ENCODE data around the gene RINL. TPM values are rescaled to one million over a fixed set of nuclear protein-coding genes. Genes with fewer than 3 reads are reported as not detected.
A peak's percentile ranks its signal among the peaks of the same experiment; 100 is the strongest.

The RINL gene
- total RNA-seq, 1 experiment from 2014 or later, result 1.3 TPM

GRCh38 chr19:38862321-38863059 lies 15.6 kb downstream of the RINL start:
- DNase-seq (ENCODE audit: low read depth, low spot score) (no peak), ATAC-seq (peak; percentile 39)
- intact Hi-C loops (cut with micrococcal nuclease; ENCODE audit: unreplicated experiment), result no loop called here
- Histone ChIP-seq H3K9me3 (ENCODE audit: control insufficient read depth, insufficient read depth, low read depth, low read length) (no peaks in the 10 kb centered on the region), H3K27ac (ENCODE audit: low read length) (no peak overlapping the region), H3K4me3 (ENCODE audit: low read depth in 2 of 2, low read length in 2 of 2) (no peak overlapping the region), H3K36me3 (ENCODE audit: control insufficient read depth, insufficient read depth, low read length) (no peaks in the 10 kb centered on the region), H3K27me3 (ENCODE audit: control insufficient read depth, insufficient read depth, low read length) (no peaks in the 10 kb centered on the region), H3K4me1 (ENCODE audit: control insufficient read depth, insufficient read depth, low read length) (peaks cover 17% of the 10 kb centered on the region)
- in situ Hi-C loops (cut with HindIII; ENCODE audit: low pct_unique_long_range_greater_than_20kb, low sequenced_read_pairs), result no loop called here
- CTCF ChIA-PET, result no interaction called here
- no TSS peak for BruUV-seq (replicated peaks)
- POLR2A ChIA-PET, result interaction anchor here (0.7 kb wide), 1 partner anchor 43 kb away, joined by 4 read pairs; no protein-coding TSS in a partner anchor
- TF ChIP-seq CTCF (IDR thresholded peaks at IDR 0.05), result no peak
- no peak for TF ChIP-seq TCF7L2 (IDR thresholded peaks at IDR 0.05; ENCODE audit: low read depth, low read length)
- no peak for TF ChIP-seq REST (IDR thresholded peaks at IDR 0.05; ENCODE audit: insufficient read depth in 1 of 2, low read depth in 2 of 2, low read length in 1 of 2)
- TF ChIP-seq POLR2AphosphoS5 (IDR thresholded peaks at IDR 0.05; ENCODE audit: low read depth, low read length), result no peak
- no peak for TF ChIP-seq SIN3A (IDR thresholded peaks at IDR 0.05; ENCODE audit: borderline replicate concordance, insufficient read depth, low read depth, low read length)

- no peak overlapping the region for H3K27ac ChIP-seq (ENCODE audit: low read length)
- TF ChIP-seq TCF7L2 (IDR thresholded peaks at IDR 0.05; ENCODE audit: low read depth, low read length), result no peak
- no peak for TF ChIP-seq CTCF (IDR thresholded peaks at IDR 0.05)
- TF ChIP-seq POLR2AphosphoS5 (IDR thresholded peaks at IDR 0.05; ENCODE audit: low read depth, low read length), result no peak
- no peak for TF ChIP-seq SIN3A (IDR thresholded peaks at IDR 0.05; ENCODE audit: borderline replicate concordance, insufficient read depth, low read depth, low read length)
- TF ChIP-seq REST (IDR thresholded peaks at IDR 0.05; ENCODE audit: insufficient read depth in 1 of 2, low read depth in 2 of 2, low read length in 1 of 2), result no peak
- CTCF ChIA-PET, result interaction anchor here (0.6 to 2.0 kb wide), 5 partner anchors 27 to 171 kb away, joined by 3 to 7 read pairs (median 3); partner anchors contain the start of genes MRPS12 and SARS2
- intact Hi-C loops (cut with micrococcal nuclease; ENCODE audit: unreplicated experiment) (no loop called here), in situ Hi-C loops (cut with HindIII; ENCODE audit: low pct_unique_long_range_greater_than_20kb, low sequenced_read_pairs) (no loop called here)
- no peak for ATAC-seq
- H3K27me3 ChIP-seq (ENCODE audit: control insufficient read depth, insufficient read depth, low read length), result no peaks in the 10 kb centered on the region
- H3K4me3 ChIP-seq (ENCODE audit: low read depth in 2 of 2, low read length in 2 of 2), result no peak overlapping the region
- no peaks in the 10 kb centered on the region for H3K9me3 ChIP-seq (ENCODE audit: control insufficient read depth, insufficient read depth, low read depth, low read length)
- no TSS peak for BruUV-seq (replicated peaks)
- peaks cover 17% of the 10 kb centered on the region for H3K4me1 ChIP-seq (ENCODE audit: control insufficient read depth, insufficient read depth, low read length)
- DNase-seq (ENCODE audit: low read depth, low spot score), result no peak
- no peaks in the 10 kb centered on the region for H3K36me3 ChIP-seq (ENCODE audit: control insufficient read depth, insufficient read depth, low read length)
- POLR2A ChIA-PET, result interaction anchor here (0.6 to 1.2 kb wide), 8 partner anchors 10 to 132 kb away, joined by 3 to 6 read pairs (median 4); no protein-coding TSS in a partner anchor
These were observed 16.7 kb downstream of the RINL start for GRCh38 chr19:38861368-38861767.
